CD14-positive monocyte (primary cell): ENCODE results near the gene TMEM95. TPM values are rescaled to one million over a fixed set of nuclear protein-coding genes. Genes with fewer than 3 reads are reported as not detected.

Experiments
- DNase-seq, 3 donors: peaks; one replicate each; pipeline ENCODE4 v3.0.0-alpha.2; 2011 to 2022
- H2AFZ ChIP-seq: 2 replicates; pipeline ENCODE4 v1.6.0; 2012; ENCODE audit warnings: mild to moderate bottlenecking, low read depth, low read length, inconsistent platforms; ENCODE audit not compliant: insufficient read depth, poor library complexity, severe bottlenecking
- H3K27ac ChIP-seq, 2 donors: 1 replicate in 1 of 2; 2 replicates in 1 of 2; pipeline ENCODE4 v1.5.1; 2012 to 2013; ENCODE audit warnings: low read length in 2 of 2, control low read depth in 1 of 2, inconsistent platforms in 1 of 2, low read depth in 1 of 2, mild to moderate bottlenecking in 1 of 2
- H3K27me3 ChIP-seq, 2 donors: one replicate each; pipeline versions ENCODE4 v1.6.0 to v1.6.1; 2011 to 2013; ENCODE audit warnings: low read length in 2 of 2; ENCODE audit not compliant: control insufficient read depth in 2 of 2, insufficient read depth in 2 of 2
- H3K36me3 ChIP-seq, 2 donors: replicated peaks in 1 of 2; 1 replicate in 1 of 2; 2 replicates in 1 of 2; pipeline versions ENCODE4 v1.5.1 to v1.6.1; 2012 to 2013; ENCODE audit warnings: low read length in 2 of 2, control low read depth in 1 of 2, inconsistent platforms in 1 of 2, mild to moderate bottlenecking in 1 of 2; ENCODE audit not compliant: insufficient read depth in 2 of 2, control insufficient read depth in 1 of 2
- H3K4me1 ChIP-seq, 2 donors: 1 replicate in 1 of 2; 2 replicates in 1 of 2; pipeline versions ENCODE4 v1.5.1 to v1.6.1; 2012 to 2013; ENCODE audit warnings: low read length in 2 of 2, control low read depth in 1 of 2, inconsistent platforms in 1 of 2, mild to moderate bottlenecking in 1 of 2, moderate library complexity in 1 of 2; ENCODE audit not compliant: insufficient read depth in 2 of 2, control insufficient read depth in 1 of 2
- H3K4me2 ChIP-seq: replicated peaks from 2 replicates; pipeline ENCODE3; 2012; ENCODE audit warnings: low read length, moderate library complexity, mild to moderate bottlenecking; ENCODE audit not compliant: poor library complexity, severe bottlenecking; ENCODE audit errors: extremely low read depth
- H3K4me3 ChIP-seq, 3 experiments: fragments of 200-600 bp in 1 of 3; sonication (generic) in 1 of 3; replicated peaks in 1 of 3; 1 replicate in 2 of 3; 2 replicates in 1 of 3; pipeline ENCODE4 v1.5.1; 2011 to 2013; ENCODE audit warnings: low read length in 3 of 3, mild to moderate bottlenecking in 3 of 3, control low read depth in 2 of 3, low read depth in 2 of 3, inconsistent platforms in 1 of 3, moderate library complexity in 1 of 3
- H3K79me2 ChIP-seq: 2 replicates; pipeline ENCODE4 v1.6.0; 2012; ENCODE audit warnings: mild to moderate bottlenecking, control low read depth, inconsistent platforms, low read length, moderate library complexity; ENCODE audit not compliant: insufficient read depth
- H3K9ac ChIP-seq: 2 replicates; pipeline ENCODE4 v1.6.0; 2017; ENCODE audit warnings: low read length, mild to moderate bottlenecking; ENCODE audit not compliant: insufficient read depth, poor library complexity, severe bottlenecking
- H3K9me3 ChIP-seq, 2 donors: replicated peaks in 1 of 2; 1 replicate in 1 of 2; 2 replicates in 1 of 2; pipeline versions ENCODE4 v1.5.1 to v1.6.1; 2012 to 2013; ENCODE audit warnings: low read length in 2 of 2, control low read depth in 1 of 2; ENCODE audit not compliant: control insufficient read depth in 1 of 2, insufficient read depth in 1 of 2
- H4K20me1 ChIP-seq: 2 replicates; pipeline ENCODE4 v1.6.0; 2012; ENCODE audit warnings: mild to moderate bottlenecking, low read length, control low read depth, moderate library complexity; ENCODE audit not compliant: insufficient read depth
- H3K27ac Mint-ChIP-seq, 7 donors: one replicate each; pipeline ENCODE4 v1.8.0; 2020; ENCODE audit warnings: mild to moderate bottlenecking in 7 of 7, mixed read lengths in 7 of 7, moderate library complexity in 6 of 7, inconsistent platforms in 2 of 7
- H3K27me3 Mint-ChIP-seq, 3 donors: one replicate each; pipeline ENCODE4 v1.8.0; 2021 to 2022; ENCODE audit warnings: low read depth in 3 of 3, mild to moderate bottlenecking in 3 of 3, mixed read lengths in 3 of 3, moderate library complexity in 3 of 3, inconsistent platforms in 1 of 3
- H3K36me3 Mint-ChIP-seq, 2 donors: one replicate each; pipeline ENCODE4 v1.8.0; 2020; ENCODE audit warnings: mixed read lengths in 2 of 2, inconsistent platforms in 1 of 2, mild to moderate bottlenecking in 1 of 2
- H3K4me1 Mint-ChIP-seq: one replicate; pipeline ENCODE4 v1.8.0; 2020; ENCODE audit warnings: mild to moderate bottlenecking, mixed read lengths
- H3K4me3 Mint-ChIP-seq, 2 donors: one replicate each; pipeline ENCODE4 v1.8.0; 2020; ENCODE audit warnings: mild to moderate bottlenecking in 2 of 2, mixed read lengths in 2 of 2, moderate library complexity in 1 of 2
- H3K9me3 Mint-ChIP-seq, 7 donors: one replicate each; pipeline ENCODE4 v1.8.0; 2020 to 2022; ENCODE audit warnings: mixed read lengths in 7 of 7, mild to moderate bottlenecking in 6 of 7, moderate library complexity in 6 of 7, inconsistent platforms in 2 of 7
- WGBS: methylation state at CpG from one replicate; pipeline ENCODE4 v1.1.5; 2013; ENCODE audit warnings: missing lambda C conversion rate; ENCODE audit not compliant: insufficient coverage; 5-methylcytosine and 5-hydroxymethylcytosine counted together
- intact Hi-C, 2 donors: fragments of 100-400 bp; cut with micrococcal nuclease; formaldehyde crosslinking; loops; one replicate each; pipeline versions ENCODE4 v1.15.0 to v1.15.1; 2023
- polyA plus RNA-seq, 3 donors: library from polyadenylated mRNA; depleted of rRNA in 1 of 3; unstranded in 2 of 3; stranded (reverse) in 1 of 3; fragments of 300-500 nt in 2 of 3; fragments of >200 nt in 1 of 3; fragmentation: Illumina TruSeq in 2 of 3; gene quantifications; 1 replicate in 2 of 3; 2 replicates in 1 of 3; pipeline ENCODE4 v1.2.3, GENCODE V29; 2012 to 2021
- TF ChIP-seq, protein P1 (sequence below): fragments of 200-600 bp; IDR thresholded peaks from one replicate; pipeline ENCODE4 v1.8.0; 2022; ENCODE audit warnings: antibody characterized with exemption, mild to moderate bottlenecking

Gene TMEM95
- polyA plus RNA-seq, 3 donors = not detected

DNA sequence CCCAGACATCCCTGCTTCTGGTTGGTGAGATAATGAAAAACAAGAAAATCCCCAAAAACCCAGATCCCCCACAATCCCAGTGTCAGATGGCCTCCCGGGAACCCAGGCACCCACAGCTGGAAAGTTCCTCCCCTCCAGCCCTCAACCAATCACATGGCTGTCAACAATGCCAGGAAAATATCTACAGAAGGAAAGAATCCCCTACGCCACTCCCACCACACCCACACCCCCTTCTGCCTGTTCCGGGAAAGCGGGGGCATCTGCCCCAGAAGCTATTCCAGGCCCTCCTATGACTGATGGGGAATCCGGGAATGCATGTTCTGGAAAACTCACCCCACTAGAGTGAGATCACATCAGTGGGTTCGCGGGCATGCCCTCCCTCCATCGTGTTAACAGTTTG lies 1.8 kb downstream of the TMEM95 start:
- no peak overlapping the region for H3K27ac Mint-ChIP-seq
- Histone ChIP-seq H3K4me2 (no peak overlapping the region), H3K4me3 (no peak overlapping the region), H3K27ac (no peak overlapping the region), H2AFZ (no peak overlapping the region), H3K4me1 (peaks cover 14 to 31% of the 10 kb centered on the region in 2 donors), H3K36me3 (no peaks in the 10 kb centered on the region), H3K9ac (no peak overlapping the region), H3K79me2 (no peaks in the 10 kb centered on the region), H4K20me1 (peaks cover 6% of the 10 kb centered on the region), H3K27me3 (no peaks in the 10 kb centered on the region), H3K9me3 (no peaks in the 10 kb centered on the region)
- WGBS = 83% methylated on average over 6 of the region's 8 CpGs
- TF ChIP-seq, protein P1, sequence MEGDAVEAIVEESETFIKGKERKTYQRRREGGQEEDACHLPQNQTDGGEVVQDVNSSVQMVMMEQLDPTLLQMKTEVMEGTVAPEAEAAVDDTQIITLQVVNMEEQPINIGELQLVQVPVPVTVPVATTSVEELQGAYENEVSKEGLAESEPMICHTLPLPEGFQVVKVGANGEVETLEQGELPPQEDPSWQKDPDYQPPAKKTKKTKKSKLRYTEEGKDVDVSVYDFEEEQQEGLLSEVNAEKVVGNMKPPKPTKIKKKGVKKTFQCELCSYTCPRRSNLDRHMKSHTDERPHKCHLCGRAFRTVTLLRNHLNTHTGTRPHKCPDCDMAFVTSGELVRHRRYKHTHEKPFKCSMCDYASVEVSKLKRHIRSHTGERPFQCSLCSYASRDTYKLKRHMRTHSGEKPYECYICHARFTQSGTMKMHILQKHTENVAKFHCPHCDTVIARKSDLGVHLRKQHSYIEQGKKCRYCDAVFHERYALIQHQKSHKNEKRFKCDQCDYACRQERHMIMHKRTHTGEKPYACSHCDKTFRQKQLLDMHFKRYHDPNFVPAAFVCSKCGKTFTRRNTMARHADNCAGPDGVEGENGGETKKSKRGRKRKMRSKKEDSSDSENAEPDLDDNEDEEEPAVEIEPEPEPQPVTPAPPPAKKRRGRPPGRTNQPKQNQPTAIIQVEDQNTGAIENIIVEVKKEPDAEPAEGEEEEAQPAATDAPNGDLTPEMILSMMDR = no peak
- peak overlapping the region in 1 of 2 donors; percentile 2 for H3K4me3 Mint-ChIP-seq
- peaks cover 0 to 2% (median 0%) of the 10 kb centered on the region in 7 donors for H3K9me3 Mint-ChIP-seq
- intact Hi-C loops = loop anchor here in 1 of 2 donors (1.0 to 10.0 kb wide), 3 partner anchors 10 to 208 kb away; partner anchors contain the start of genes POLR2A, SENP3 and SLC35G6
- peaks cover 23% of the 10 kb centered on the region for H3K4me1 Mint-ChIP-seq
- no peak for DNase-seq
- H3K27me3 Mint-ChIP-seq = peaks cover 3 to 12% (median 4%) of the 10 kb centered on the region in 3 donors
- H3K36me3 Mint-ChIP-seq = no peaks in the 10 kb centered on the region

DNA sequence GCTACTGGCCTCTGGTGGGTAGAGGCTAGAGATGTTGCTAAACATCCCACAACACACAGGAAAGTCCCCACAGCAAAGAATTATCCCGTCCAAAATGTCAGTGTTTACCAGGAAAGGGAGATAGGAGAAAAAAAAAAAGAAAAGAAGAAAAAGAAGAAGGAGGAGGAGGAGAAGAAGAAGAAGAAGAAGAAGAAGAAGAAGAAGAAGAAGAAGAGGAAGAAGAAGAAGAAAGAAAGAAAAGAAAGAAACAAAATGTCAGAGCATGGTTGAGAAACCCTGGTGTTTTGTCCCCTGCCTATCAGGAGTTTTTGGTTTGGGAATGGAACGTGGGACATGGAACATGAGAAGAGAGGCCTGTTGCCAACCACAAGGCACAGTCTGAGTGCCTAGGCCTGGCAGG lies 2.4 kb downstream of the TMEM95 start:
- no peak overlapping the region for H3K4me3 Mint-ChIP-seq
- Histone ChIP-seq H3K4me3 (no peak overlapping the region), H3K36me3 (no peaks in the 10 kb centered on the region), H3K4me2 (no peak overlapping the region), H3K79me2 (no peaks in the 10 kb centered on the region), H3K27me3 (no peaks in the 10 kb centered on the region), H3K27ac (no peak overlapping the region), H4K20me1 (peaks cover 6% of the 10 kb centered on the region), H3K9me3 (no peaks in the 10 kb centered on the region), H3K9ac (no peak overlapping the region), H2AFZ (no peak overlapping the region), H3K4me1 (peaks cover 12 to 28% of the 10 kb centered on the region in 2 donors)
- no peak overlapping the region for H3K27ac Mint-ChIP-seq
- intact Hi-C loops = loop anchor here in 1 of 2 donors (10.0 kb wide), 2 partner anchors 127 to 207 kb away; partner anchors contain the start of genes POLR2A, SENP3 and SLC35G6
- peaks cover 0 to 2% (median 0%) of the 10 kb centered on the region in 7 donors for H3K9me3 Mint-ChIP-seq
- 58% methylated on average over 1 of the region's 2 CpGs for WGBS
- H3K4me1 Mint-ChIP-seq = peaks cover 21% of the 10 kb centered on the region
- TF ChIP-seq, protein P1 = no peak
- H3K27me3 Mint-ChIP-seq = peaks cover 3 to 12% (median 4%) of the 10 kb centered on the region in 3 donors
- DNase-seq = no peak
- H3K36me3 Mint-ChIP-seq = no peaks in the 10 kb centered on the region
